ENCODE measurements around the gene CYTH4.

The CYTH4 gene

GRCh38 chr22:37306494-37306829, 24.2 kb downstream of the CYTH4 start:
- DNase-seq (ENCODE audit: low read depth in 2 of 3, low spot score in 1 of 3): no peak

GRCh38 chr22:37308385-37309200, 26.3 kb downstream of the CYTH4 start:
- no peak for DNase-seq (ENCODE audit: low read depth in 2 of 3, low spot score in 1 of 3)

GRCh38 chr22:37309211-37310074, 27.1 kb downstream of the CYTH4 start:
- no peak for DNase-seq (ENCODE audit: low read depth in 2 of 3, low spot score in 1 of 3)

GRCh38 chr22:37310075-37310606, 27.8 kb downstream of the CYTH4 start:
- DNase-seq (ENCODE audit: low read depth in 2 of 3, low spot score in 1 of 3): no peak

- no peak for DNase-seq (ENCODE audit: low read depth in 2 of 3, low spot score in 1 of 3)
Measured at GRCh38 chr22:37310815-37311595, 28.7 kb downstream of the CYTH4 start.

- DNase-seq (ENCODE audit: low read depth in 2 of 3, low spot score in 1 of 3): no peak
Measured at GRCh38 chr22:37311761-37312312, 29.5 kb downstream of the CYTH4 start.

- DNase-seq (ENCODE audit: low read depth in 2 of 3, low spot score in 1 of 3): no peak
Measured at GRCh38 chr22:37312549-37313183, 30.4 kb downstream of the CYTH4 start.

GRCh38 chr22:37313376-37314314, 31.3 kb downstream of the CYTH4 start:
- no peak for DNase-seq (ENCODE audit: low read depth in 2 of 3, low spot score in 1 of 3)

GRCh38 chr22:37314315-37315074, 32.2 kb downstream of the CYTH4 start:
- peak in 1 of 3 donors; percentile 31 for DNase-seq (ENCODE audit: low read depth in 2 of 3, low spot score in 1 of 3)

GRCh38 chr22:37316405-37316804, 34.1 kb downstream of the CYTH4 start:
- no peak for DNase-seq (ENCODE audit: low read depth in 2 of 3, low spot score in 1 of 3)

- peak; percentile 49 to 73 (median 52) for DNase-seq (ENCODE audit: low read depth in 2 of 3, low spot score in 1 of 3)
Measured at GRCh38 chr22:37316875-37317371, 34.6 kb downstream of the CYTH4 start.

- no peak for DNase-seq (ENCODE audit: low read depth in 2 of 3, low spot score in 1 of 3)
Measured at GRCh38 chr22:37317698-37318210, 35.4 kb downstream of the CYTH4 start.

GRCh38 chr22:37318364-37319109, 36.2 kb downstream of the CYTH4 start:
- DNase-seq (ENCODE audit: low read depth in 2 of 3, low spot score in 1 of 3): no peak

GRCh38 chr22:37319469-37319868, 37.2 kb downstream of the CYTH4 start:
- no peak for DNase-seq (ENCODE audit: low read depth in 2 of 3, low spot score in 1 of 3)

GRCh38 chr22:37320726-37321677, 38.7 kb downstream of the CYTH4 start:
- DNase-seq (ENCODE audit: low read depth in 2 of 3, low spot score in 1 of 3): no peak

GRCh38 chr22:37324340-37325038, 42.2 kb downstream of the CYTH4 start:
- DNase-seq (ENCODE audit: low read depth in 2 of 3, low spot score in 1 of 3): no peak

Data from stimulated activated CD4-positive, alpha-beta T cell treated with anti-CD3 and anti-CD28 coated beads, Interleukin-12 subunit alpha, Interleukin-12 subunit beta, amount 100 ng/mL, for 48 hours (primary cell).